Posterior vena cava (tissue), 2 donors: Measurements from ENCODE around the gene GLO1. TPM values are rescaled to one million over a fixed set of nuclear protein-coding genes. Genes with fewer than 3 reads are reported as not detected.

Source experiments
- DNase-seq: peaks from one replicate; pipeline ENCODE4 v3.0.0-alpha.2; 2020; ENCODE audit warnings: low spot score
- intact Hi-C, 2 donors: fragments of 100-400 bp; cut with DNase I; formaldehyde crosslinking; loops; one replicate each; pipeline versions ENCODE4 v1.14.1 to v1.14.2; 2022 to 2023
- total RNA-seq, 2 donors: library from RNA; stranded (reverse); fragmentation: NEBNext Ultra II Directional; extraction: Animal tissue kit (Norgen Biotek cat#: 25700); gene quantifications; one replicate each; pipeline ENCODE4 v1.2.1, GENCODE V29; 2021
- donor health status: DM: yes; HTN: yes; CAD: no.
- donor health status: DM: yes; HTN: yes; CAD: no.

GLO1 gene
- total RNA-seq, 2 donors from 2014 or later, result 40.3 to 53.4 TPM

DNA sequence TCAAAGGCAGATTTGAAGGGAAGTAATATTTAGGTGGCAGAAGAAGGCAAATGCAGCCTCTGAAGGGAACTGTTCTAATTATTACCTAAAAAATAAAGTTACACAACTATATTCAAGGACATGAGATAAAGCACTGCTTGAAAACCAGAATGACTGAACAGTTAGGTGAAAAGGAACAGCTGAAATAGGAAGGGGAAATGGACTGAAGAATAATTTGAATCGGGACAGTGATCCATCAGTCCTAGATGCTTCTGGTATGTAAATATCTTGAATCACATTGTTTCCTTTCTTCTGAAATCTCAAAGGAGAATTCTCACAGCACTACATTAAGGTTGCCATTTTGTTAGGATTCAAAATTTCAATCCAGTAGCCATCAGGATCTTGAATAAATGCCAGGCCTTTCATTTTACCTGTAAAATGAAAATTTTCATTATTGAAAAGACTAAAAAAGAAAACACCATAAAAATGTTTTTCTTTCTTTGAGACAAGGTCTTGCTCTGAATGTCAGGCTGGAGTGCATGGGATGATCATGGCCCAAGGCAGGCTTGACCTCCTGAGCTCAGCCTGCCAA lies 25.9 kb downstream of the GLO1 start:
- no peak for DNase-seq

DNA sequence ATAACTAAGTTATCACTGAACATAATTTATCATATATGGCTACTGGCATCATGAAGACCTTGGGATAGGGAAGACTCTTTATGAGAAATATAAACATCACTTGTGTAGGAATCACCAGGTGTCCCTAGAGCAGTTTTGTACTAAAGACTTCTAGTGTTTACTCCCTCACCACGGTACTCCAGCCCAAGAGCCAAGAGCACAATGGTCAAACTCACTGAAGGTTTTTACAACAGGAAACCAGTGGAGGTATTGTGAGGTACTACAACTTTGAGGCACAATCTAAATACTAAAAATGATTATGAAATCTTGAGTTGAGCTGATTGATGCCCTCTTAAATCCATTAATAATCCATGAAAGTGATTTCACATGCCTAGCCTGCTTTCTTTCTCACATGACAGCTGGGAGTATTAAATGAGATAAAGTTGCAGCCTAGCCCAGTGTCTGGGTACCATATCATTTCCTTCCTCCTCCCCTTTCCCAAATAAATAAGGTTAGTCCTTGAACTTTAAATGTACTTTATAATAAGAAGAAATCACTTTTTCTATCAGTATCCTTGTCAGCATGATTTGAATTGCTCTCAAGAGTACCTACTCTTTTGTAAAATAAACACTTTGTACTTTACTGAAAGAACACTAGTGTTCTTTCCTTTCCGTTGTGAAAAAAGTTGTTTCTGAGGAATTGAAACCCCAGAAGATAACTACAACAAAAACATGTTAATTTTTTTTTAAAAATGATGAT lies 26.5 kb downstream of the GLO1 start:
- intact Hi-C loops, result no loop called here
- DNase-seq, result no peak

More for the DNA sequence above, 25.9 kb downstream of the GLO1 start:
- intact Hi-C loops, result no loop called here

DNA sequence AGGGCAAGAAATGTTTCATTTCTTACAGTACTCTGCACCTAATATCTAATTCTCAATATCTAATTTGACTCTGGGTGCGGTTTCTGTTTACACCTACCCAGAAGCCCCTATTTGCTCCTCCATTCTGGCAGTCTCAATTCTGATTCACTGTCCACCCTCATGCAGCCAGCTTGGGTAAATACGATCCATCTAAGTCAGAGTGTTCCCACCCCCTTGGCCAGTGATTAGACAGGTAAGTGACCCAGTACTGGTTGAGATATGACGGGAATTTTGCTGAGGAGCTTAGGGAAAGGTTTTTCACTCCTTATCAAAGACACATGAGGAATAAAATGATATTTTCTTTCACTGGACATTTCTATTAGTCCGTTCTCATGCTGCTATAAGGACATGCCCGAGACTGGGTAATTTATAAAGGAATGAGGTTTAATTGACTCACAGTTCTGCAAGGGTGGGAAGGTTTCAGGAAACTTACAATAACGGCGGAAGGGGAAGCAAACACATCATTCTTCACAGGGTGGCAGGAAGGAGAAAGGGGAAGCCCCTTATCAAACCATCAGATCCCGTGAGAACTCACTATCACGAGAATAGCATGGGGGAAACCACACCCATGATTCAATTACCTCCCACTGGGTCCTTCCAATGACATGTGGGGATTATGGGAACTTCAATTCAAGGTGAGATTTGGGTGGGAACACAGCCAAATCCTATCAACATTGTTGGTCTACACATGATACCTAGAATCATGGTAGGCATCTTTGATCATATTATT lies 29.4 kb downstream of the GLO1 start:
- intact Hi-C loops, result no loop called here
- no peak for DNase-seq

DNA sequence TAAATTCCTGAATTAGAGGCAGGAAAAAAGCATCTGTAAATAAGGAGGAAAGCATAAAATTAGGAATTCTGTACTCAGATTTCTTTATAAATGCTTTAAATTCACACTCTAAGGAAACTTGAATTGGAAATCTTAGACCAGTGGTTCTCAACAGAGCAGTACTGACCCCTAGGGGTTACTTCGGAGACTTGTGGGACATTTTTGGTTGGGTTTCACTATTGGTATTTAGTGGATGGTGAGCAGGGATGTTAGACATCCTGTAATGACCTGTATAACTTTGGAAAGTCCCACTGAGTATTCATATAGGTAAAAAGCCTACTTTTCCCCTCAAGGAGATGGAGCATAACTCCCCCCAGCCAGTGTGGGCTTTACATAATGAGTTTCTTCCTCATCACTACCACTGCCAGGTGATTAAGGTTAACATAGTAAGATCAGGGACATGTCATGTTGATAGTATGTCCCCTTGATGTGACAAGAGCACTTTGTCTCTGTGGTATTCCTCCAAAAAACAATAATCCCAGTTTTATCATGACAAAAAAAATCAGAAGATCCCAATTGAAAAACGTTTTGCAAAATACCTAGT lies 31.0 kb downstream of the GLO1 start:
- DNase-seq, result no peak
- intact Hi-C loops, result no loop called here

DNA sequence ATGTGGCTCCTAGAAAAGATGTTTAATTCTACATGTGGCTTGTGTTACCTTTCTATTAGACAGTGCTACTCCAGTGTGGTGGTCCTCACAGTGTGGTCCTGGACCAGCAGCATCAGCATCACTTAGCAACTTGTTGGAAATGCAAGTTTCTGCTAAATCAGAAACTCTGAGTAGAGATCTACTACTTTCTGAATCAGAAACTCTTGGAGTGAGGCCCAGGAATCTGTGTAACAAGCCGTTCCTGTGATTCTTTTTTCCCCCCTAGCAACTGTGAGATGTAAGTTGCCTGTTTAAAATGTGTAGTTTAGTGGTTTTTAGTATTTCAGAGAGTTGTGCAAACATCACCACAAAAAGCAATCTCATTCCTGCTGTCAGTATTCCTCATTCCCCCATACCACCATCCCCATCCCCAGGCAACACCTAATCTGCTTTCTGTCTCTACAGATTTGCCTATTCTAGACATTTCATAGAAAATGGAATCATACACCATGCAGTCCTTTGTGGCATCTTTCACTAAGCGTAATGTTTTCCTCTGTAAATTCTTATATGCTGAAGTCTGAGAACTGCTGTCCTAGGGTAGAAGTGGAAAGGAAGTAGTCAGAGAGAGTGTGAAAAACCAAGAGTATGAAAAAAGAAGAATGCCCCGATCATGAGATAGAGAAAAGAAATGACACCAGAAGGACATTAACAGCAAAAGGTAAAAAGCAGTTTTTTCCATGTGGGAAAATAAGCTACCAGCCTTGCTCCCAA lies 44.4 kb downstream of the GLO1 start:
- DNase-seq, result no peak
- intact Hi-C loops, result no loop called here

DNA sequence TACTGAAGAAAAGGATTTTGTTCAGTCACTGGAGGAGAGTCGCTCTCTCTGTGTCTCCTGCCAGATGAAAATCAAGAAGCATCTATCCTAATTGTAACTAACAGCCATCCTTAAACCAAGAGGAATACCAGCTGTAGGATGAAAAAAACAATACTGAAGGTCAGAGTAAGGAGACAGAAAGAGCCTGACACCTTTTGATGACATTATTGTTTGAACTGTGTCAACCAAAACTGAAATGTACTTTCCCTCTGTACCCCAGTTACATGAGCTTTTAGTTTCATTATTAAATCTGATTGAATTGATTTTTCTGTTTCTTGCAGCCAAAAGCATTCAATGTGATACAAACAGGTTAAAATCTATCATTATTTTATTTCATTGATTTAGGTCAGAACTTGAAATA lies 46.0 kb downstream of the GLO1 start:
- intact Hi-C loops, result no loop called here
- no peak for DNase-seq

DNA sequence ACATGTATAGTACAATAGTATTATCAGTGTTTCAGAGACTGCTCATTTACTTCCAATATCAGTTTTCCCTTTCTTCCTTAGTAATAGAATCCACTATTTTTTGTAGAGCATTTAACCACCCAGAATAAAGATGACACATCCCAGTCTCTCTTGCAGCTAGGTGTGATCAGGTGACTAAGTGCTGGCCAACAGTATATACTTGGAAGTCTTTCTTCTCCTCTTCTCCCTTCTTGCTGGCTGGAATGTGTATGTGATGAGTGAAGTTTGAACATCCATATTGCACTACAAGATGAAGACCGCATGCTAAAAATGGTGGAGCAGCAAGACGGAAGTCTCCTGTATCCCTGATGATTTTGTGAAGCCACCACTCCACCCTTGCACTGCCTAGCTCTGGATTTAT lies 48.7 kb downstream of the GLO1 start:
- intact Hi-C loops, result no loop called here
- no peak for DNase-seq

DNA sequence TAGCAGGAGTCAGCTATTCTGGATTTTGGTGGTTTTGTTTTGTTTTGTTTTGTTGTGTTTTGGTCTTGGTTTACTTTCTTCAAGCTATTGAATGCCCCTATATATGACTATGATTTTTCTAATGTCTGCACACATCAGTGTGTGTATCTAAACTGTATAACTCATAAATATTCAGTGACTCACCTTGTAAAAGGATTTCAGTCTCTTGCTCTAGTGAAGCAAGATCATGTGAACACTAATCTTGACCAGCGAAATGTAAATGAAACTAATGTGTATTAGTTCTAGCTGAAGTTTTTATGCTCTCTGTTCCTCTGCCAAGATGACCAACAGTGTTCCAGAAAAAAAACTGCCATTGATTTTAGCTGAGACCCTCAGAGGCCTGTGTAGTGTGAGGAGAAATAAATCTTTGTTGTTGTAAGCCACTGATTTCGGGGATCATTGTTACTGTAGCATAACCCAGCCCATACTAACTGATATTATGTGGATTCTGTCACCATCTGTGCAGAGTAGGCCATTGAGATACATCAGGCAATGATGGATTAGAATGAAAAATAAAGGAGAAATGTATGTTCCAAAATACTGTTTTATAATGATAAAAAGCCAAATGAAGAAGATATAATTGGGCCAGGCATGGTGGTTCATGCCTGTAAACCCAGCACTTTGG lies 51.7 kb downstream of the GLO1 start:
- no peak for DNase-seq
- intact Hi-C loops, result no loop called here

DNA sequence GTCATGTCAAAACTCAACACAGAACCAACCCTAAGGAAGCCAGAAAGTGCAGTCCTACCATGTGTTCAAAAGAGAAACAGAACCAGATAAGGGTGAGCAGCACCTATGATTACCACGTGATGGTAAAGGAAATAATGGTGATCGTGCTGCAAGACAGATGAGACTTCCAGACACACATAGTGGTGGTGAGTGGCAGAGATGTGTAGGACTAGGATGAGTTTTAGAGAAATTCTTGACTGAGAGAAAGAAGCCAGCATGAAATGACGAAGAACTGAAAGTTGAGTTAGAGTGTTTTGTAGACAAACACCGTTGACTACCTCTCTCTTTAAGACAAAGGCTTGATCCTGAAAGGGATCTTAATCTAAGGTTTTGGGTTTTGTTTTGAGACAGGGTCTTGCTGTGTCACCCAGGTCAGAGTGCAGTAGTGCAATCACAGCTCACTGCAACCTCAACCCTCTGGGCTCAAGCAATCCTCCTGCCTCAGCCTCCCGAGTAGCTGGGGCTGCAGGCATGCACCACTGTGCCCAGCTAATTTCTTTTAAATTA lies 52.7 kb downstream of the GLO1 start:
- intact Hi-C loops, result no loop called here
- no peak for DNase-seq

DNA sequence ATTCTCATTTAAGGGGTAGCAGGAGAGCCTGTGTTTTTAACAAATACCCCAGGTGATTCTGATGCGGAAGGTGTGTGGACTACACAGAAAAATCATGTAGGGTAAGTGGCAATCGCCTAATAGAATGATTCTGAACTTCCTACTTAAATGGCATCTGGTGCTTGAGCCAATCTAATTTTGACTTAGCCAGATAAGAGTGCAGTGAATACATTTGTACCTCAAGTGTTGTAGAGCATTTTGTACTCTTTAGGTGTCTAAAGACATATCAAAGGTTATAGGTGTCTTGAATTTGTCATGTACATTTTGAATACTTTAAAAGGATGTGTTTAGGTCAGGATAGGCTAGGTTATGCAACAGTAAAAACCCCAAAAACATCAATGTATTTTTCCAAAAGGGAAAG lies 53.2 kb downstream of the GLO1 start:
- intact Hi-C loops, result no loop called here
- DNase-seq, result no peak

DNA sequence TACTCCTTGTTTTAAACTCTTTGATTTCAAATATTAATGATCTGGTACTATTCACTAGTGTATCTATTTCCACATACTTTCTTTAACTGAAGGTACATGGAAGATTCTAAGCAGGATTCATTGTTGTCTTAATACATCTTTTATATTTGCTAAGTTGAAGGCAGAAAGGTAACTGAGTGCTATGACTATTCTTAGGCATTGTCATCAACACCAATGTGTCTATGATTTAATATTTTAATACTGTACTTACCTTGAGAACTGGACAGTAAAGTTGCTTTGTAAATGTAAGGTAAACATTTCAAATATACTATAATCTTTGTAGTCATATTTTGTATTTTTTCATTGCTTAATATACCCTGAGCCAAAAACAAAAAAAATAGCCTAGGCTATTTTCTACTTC lies 54.3 kb downstream of the GLO1 start:
- no peak for DNase-seq
- intact Hi-C loops, result no loop called here

DNA sequence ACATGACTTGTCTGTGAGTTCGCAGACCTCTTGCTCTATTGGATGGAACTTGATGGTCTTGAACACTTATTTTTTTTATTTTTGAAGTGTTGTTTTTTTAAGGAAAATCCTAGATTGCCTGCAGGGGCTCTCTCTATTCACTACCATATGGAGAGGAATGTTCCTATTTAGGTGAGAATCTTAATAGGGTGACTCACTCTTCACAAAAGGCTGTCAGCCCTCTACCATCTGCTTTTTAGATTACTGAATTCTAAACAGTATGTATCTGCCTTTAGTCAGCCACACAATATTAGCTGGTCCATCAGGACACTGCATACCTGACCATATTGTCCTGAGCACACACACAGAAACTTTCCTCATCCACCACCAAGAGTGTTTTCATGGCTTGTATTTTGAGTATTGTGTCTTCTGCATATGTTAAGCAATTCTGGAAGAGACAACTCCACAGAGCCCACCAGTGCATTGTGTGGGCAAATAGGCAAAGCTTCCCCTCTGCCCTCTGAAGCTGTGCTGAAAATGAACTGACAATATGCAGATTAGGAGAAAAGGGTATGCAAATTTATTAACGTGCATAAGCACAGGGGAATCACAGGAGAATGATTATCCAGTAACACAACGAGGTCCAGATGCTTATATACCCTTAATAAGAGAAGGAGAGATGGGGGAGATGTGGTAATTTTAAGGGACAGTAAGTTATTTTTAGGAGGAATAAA lies 56.6 kb downstream of the GLO1 start:
- intact Hi-C loops, result no loop called here
- no peak for DNase-seq

DNA sequence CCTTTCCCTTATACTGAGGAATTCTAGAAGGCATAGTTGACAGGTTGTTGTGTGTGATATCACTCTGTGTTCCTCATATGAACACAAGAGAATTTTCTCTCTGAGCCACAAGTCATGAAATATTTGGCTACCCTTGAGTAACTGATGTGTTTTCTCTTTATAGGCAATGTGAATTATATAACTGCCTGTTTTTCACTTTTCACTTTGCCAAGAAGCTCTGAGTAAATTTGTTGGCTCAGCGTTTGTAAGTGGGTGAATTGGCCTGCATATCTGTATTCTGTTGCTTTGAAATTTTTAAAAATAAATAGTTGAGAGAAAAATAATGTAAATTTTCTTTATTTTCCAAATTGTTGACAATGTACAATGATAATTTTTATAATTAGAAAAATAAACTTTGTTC lies 58.0 kb downstream of the GLO1 start:
- intact Hi-C loops, result no loop called here
- DNase-seq, result no peak

DNA sequence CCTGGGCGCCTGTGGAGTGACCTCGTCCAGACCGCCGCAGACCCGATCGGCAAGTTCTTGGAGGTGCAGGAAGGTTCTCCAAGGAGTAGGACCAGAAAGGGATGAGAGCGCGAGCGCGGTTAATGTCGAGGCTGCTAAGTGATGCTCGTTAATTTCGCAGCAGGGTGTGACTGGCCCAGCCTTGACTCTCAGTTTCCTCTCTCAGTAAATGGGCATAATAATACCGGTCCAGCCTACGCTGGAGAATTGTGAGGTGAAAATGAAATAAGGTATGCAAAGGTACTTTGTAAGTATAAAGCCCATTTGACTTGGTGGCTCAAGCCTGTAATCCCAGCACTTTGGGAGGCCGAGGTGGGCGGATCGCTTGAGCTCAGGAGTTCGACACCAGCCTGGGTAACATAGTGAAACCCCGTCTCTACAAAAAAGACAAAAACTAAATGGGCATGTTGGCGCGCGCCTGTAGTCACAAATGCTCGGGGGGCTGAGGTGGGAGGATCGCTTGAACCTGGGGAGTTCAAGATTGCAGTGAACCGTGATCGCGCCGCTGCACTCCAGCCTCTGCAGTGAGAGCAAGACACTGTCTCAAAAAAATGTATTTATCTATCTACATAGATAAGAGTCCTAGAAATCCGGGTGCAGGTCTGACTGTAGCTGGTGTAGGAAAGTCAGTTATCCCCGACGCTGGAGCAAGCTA lies 62.6 kb downstream of the GLO1 start:
- intact Hi-C loops, result no loop called here
- DNase-seq, result no peak

DNA sequence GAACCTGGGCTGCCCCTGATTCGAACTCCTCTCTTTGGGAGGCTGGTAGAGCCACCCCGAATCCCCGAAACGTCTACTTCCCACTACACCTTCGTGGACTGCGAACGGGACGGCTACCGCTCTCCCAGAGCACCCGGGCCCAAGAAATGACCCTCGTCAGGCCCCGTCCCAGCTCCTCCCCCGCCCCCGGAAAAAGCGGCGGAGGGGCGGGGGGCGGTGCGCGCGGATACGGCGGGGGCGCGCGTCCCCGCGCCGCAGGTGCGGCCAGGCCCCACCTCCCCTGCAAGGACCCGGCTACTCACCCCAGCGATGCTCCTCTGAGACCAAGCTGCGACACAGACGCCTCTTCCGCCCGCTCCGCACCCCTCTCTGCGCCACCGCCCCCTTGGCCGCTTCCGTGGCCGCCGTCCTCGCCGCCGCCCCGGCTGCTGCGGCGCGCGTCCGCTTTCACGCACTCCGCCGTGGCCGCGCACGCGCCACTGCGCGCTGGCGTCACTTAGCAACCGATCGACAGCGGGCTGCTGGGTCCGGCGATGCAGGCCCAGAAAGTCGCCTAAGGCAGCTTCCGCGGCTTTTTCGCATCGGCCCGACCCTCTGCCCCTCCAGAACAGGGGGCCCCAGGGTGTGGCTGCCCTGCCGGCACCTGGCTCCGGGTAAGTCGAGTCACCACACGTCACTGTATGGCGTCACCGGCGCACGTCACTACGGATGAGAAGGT lies 63.3 kb downstream of the GLO1 start, which contains the start of gene BTBD9:
Gene BTBD9 (minus strand): TSS at position 432 of the 718 bp plus-strand sequence.
- peak; percentile 96 for DNase-seq
- intact Hi-C loops, result no loop called here

DNA sequence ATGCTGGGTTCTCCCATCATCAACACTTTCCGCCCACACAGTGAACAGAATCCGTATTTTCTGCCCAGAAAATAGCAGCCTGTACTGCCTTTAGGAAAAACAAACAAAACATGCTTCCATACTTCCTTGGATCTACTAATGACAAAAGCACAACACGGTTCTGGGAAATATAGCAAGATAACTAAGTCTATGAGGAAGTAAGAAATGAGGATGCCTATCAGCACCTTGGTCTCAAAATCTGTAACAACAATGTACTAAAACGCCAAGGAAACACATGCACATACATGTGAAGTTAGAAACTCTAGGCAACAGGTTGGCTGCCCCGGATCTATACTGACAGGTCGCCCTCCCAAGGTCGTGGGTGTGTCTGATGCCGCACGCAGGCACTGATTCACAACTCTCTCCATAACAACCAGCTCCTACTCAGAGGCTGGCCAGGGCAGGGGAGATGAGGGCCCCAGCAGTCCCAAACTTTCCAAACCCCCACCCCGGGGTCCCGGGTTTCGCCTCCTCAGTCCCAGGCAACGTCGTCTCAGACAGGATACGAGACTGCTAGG lies 63.9 kb downstream of the GLO1 start:
- peak; percentile 85 for DNase-seq
- intact Hi-C loops, result no loop called here

DNA sequence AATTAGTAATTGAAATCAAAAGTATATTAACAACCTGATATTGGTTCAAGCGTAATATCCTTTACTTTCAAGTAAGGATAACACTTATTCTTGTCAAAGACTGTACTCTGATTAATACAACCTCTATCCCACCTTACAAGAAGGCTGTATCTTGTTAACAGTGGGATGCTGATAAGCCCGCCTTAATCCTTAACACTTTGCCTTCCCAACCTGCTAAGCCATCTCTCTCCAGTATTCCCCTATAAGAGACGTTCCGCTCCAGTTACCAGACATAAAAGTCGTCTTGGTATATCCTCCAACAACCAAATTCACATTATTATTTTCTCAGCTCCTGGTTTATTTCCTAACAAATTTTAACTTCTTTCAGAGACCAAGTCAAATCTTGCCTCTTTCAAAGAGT lies 65.2 kb downstream of the GLO1 start:
- intact Hi-C loops, result no loop called here
- DNase-seq, result no peak
